Neural cell (in vitro differentiated cells): Measurements from ENCODE around the gene PRICKLE2.
A peak's percentile ranks its signal among the peaks of the same experiment; 100 is the strongest.

Experiments used
- CTCF ChIP-seq: fragments of 450-650 bp; IDR thresholded peaks from 2 replicates; pipeline ENCODE4 v1.5.1; 2014; ENCODE audit warnings: antibody characterized with exemption, mild to moderate bottlenecking, moderate library complexity; ENCODE audit not compliant: poor library complexity, severe bottlenecking
- EP300 ChIP-seq: fragments of 450-650 bp; conservative IDR thresholded peaks from 2 replicates; pipeline ENCODE4 v1.6.1; 2014; ENCODE audit warnings: antibody characterized with exemption, mild to moderate bottlenecking, moderate library complexity; ENCODE audit not compliant: poor library complexity, severe bottlenecking
- REST ChIP-seq: IDR thresholded peaks from 2 replicates; pipeline ENCODE4 v1.6.1; 2012; ENCODE audit warnings: borderline replicate concordance

- TF ChIP-seq EP300: peak; percentile 99
- peak; percentile 48 for TF ChIP-seq CTCF
- no peak for TF ChIP-seq REST
Observed at GRCh38 chr3:64188810-64189560, 36.3 kb downstream of the PRICKLE2 start.
